ENCODE measurements around the gene ERMP1.

Gene ERMP1

DNA sequence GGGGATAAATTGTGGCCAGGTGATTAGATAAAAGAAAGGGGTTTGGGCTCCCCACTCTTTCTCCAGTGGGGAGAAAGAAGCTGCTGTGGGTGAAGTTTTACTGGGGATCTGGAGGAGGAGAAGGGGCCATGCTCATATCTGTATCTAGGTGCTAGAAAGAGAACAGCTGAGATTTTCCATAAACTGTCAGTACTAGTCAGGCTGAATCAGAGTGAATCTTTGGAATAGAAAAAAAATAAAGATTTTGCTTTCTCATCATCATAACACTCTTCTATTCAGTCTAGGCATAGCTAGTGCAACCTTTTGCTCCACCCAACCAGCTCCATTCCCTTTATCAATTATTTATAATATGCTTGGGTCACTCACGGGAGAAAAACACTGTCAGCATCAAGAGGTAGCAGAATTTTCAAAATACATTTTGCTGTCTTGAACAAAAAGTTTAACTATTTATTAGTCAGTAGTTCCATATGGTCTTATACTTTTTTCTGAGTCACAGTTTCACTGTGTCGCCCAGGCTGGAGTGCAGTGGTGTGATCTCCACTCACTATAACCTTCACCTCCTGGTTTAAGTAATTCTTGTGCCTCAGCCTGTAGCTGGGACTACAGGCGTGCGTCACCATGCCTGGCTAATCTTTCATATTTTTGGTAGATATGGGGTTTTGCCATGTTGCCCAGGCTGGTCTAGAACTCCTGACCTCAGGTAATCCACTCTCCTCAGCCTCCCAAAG is 21.3 kb upstream of the ERMP1 start:
- no peak for DNase-seq

DNA sequence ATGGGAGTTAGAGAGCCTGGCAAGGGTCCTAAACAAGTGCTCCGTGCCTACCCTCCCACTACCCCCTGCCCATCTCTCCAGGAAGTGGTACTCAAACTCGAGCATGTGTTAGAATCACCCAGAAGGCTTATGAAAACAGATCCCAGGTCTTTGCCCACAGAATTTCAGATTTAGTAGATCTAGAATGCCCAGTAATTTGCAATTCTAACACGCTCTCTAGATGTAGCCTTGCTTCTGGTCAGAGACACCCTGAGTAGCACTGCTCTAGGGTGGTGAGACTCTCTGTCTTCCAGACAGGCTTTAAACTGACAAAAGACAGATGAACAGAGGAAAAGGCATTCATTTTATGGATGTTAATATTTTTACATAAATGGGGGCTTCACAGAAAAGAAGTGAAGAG is 20.7 kb upstream of the ERMP1 start:
- DNase-seq: no peak

DNA sequence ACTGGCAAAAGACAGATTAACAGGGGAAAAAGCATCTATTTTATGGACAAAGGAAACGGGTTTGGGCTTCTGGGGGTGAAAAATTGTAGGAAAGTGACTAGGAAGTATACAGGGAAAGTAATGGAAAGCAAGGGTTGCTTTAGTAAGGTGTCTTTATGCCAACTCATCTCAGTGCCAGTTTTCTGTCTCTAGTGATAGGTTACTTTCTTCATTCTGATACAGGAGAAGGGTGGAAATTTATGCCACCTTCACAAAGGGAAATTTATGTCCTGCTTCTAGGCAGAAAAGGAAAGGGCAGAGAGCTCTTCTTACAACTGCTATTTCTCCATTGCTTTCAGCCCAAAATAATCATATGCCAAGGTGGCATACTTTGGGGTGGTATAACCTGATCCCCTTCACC is 20.1 kb upstream of the ERMP1 start:
- DNase-seq: no peak

DNA sequence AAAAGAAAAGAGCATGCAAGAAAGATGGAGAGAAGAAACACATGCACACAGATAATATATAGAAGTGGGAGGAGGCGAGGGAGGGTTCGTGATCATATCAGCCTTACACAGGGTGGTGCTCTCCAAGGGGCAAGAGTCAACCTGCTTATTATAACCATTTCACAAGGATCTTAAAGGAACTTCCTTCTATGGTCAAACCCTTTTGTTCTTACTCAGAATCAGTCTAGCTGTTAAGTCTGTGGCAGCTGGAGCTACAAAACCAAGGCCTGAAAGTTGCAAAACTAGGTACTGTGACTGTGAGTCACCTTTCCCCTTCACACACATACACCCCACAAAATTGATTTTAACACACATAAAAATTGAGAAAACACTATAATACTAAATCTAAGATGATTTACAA is 18.5 kb upstream of the ERMP1 start:
- DNase-seq: peak in 1 of 2 donors; percentile 88

DNA sequence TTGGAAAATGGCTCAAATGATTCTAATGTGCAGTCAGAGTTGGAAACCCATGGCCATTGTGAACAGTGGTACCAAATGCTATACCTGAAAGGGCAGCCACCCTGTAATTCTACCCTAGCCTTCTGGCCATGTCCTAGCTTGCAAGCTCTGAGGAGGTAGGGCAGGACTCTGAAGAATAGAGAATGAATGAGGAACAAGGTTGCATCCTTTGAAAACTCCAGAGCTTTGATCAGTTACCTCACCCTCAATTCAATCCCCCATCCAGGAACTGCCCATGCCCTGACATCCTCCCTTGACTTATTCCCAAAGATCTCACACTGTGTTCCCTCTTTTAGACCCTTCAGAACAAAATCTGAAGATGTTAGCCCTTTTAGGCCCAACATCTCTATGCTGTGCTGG is 17.8 kb upstream of the ERMP1 start:
- DNase-seq: no peak

DNA sequence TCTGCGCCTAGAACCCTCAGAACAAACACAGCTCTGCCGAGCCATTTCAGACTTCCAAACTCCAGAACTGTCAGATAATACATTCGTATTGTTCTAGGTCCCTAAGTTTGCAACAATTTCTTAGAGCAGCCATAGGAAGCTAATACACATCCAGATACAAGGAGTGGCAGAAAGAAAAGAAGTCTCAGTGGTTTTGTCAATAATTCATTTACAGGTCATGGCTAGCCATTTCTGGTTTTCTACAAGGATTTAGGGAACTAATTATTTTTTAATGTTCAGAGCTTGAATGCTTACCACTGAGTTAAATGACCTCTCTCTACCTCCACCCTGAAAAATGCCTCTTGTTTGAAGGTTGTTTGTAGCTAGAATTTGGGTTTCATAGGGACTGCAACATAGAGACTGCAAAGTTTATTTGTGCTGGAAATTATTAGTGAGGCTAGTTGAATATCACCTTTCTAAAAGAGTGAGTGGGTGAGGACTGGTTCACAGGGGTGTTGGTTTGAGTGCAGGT is 15.5 kb upstream of the ERMP1 start:
- no peak for DNase-seq

DNA sequence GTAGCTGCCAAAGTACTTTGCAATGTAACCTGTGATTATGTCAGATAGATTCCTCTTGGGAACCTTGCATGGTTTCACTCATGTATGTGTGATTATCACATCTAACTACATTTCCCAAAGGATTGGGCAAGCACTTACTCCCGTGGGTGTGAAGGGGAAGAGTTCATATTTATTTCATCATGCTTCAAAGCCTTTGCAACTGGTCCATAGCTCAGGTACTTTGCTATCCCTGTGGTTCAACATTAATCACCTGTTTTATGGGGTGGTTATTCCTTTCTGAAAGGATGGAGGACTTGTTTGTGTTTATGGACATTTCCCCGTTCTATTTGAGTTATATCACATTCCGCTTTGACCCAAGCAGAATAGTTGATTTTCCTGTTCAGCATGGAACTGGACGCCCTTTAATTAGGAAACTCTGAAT is 13.6 kb upstream of the ERMP1 start:
- DNase-seq: no peak

DNA sequence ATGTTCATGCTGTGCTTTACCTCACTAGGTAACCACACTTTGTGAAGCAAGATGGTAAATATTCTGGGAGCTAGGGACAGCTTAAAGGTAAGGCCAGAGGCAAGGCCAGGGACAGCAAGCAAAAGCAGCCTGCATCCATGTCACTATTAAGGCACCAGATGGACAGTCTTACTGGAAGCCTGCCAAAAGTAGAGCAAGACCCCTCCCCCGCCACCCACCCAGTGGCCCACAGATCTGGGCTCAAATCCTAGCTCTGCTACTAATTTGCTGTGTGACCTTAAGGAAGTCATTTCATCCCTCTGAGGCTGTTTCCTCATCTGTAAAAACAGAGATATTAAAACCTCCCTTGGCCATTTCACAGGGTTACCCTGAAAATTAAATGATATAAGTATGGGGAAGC is 13.2 kb upstream of the ERMP1 start:
- DNase-seq: no peak

DNA sequence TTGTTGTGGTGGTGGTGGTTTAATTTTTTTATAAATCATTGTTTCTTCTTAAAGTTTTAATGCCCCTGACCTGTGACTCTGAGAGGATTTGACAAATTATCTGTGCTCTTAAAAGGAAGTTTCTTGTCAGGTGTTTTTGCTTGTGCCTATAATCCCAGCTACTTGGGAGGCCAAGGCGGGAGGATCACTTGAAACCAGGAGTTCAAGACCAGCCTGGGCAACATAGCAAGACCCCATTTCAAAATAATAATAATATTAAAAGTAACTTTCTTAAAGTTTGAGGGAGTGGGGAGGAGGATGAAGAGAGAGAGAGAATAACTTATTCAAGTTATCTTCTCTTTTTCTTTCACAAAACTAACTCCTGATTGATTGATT is 12.2 kb upstream of the ERMP1 start:
- no peak for DNase-seq

DNA sequence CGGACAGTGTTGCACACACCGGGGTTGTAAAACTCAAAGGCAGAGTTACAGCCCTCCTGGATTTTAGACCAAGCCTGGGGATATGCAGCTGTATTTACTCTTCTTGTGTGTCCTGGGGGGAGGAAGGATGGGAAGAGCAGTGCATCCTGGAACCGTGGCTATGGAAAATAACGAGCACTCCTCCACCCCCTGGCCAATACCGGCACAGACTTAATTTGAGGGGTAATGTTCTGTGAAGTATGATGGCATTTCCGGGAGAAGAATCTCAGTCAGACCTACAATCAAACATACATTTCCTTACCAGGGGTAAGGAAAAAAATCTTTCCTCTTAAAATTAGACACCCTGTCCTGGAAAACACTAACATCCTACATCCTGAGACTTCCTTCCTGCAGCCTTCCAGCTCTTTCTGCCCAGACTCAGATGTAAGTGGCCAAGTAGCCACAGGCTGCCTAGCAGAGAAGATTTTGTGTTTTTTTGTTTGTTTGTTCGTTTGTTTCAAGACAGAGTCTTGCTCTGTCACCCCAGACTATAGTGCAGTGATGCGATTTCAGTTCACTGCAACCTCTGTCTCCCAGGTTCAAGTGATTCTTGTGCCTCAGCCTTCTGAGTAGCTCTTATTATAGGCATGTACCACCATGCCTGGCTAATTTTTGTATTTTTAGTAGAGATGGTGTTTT is 11.0 kb upstream of the ERMP1 start:
- peak in 1 of 2 donors; percentile 7 for DNase-seq

DNA sequence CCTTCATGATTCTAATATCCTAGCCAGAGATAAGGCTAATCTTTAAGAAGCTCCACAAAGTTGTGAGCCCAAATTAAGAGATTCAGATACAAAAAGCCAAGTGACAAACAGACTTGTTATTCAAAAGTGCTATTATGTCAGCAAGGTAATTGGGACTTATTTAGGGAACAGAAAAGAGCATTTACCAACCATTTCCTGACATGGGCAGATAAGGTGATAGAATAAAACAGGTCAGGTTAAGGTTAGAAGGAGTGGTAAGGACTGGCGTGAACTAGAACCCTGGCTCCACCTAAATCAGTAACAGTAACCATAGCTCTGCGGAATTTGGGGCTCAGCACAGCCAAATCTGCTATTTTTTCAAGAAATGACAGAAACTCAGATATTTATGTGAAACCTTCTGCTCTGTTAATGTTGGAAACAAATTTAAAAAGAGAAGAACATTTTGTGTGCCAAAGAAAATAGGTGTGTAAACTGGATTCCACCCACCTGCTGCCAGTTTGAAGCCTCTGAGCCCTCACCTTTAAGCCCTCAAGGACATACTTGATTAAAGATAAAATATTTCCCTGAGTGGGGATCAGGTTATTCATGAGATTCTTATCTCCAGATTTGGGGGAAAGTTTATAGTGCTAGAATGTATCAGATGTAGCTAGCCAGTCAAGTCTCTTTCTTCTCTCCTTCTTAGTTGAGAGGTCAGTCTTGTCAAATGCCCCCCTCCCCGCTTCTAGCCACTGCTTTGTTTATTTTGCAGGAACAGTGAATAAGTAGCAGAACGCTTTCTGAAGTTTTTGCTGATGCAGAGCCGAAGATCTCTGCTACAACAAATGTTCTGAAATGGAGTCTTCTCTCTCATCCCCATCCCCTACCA is 10.2 kb upstream of the ERMP1 start:
- no peak for DNase-seq

DNA sequence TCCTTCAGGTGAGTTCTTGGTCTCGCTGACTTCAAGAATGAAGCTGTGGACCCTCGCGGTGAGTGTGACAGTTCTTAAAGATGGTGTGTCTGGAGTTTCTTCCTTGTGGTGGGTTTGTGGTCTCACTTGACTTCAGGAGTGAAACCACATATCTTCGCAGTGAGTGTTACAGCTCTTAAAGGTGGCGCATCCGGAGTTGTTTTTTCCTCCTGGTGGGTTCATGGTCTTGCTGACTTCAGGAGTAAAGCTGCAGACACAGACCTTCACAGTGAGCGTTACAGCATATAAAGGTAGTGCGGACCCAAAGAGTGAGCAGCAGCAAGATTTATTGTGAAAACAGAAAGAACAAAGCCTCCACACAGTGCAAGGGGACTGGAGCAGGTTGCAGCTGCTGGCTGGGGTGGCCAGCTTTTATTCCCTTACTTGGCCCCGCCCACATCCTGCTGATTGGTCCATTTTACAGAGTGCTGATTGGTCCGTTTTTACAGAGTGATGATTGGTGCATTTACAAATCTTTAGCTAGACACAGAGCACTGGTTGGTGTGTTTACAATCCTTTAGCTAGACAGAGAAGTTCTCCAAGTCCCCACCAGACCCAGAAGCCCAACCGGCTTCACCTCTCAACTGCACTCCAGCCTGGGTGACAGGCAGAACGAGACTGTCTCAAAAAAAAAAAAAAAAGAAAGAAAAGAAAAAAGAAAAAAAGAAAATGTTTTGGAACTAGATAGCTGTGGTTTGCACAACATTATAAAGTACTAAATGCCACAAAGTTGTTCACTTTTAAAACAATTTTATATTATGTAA is 9.1 kb upstream of the ERMP1 start:
- DNase-seq: no peak

DNA sequence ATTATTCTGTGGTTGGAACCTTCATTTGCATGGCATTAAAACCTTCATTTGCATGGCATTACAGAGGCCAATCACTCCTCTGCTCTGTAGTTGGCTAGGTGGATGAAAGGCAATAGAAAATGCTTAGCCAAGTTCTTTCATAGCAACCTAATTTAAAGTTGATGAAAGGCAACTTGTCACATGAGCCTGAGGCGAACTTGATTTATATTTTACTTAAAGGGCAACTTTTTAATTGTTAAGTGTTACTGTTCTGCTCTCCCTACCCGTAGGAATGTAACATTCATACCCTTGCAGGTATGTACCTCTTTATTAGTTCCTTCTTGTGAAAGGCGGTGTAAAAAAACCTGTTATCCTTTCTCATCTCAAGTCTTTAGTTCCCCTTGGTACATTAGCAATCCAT is 7.9 kb upstream of the ERMP1 start:
- no peak for DNase-seq

DNA sequence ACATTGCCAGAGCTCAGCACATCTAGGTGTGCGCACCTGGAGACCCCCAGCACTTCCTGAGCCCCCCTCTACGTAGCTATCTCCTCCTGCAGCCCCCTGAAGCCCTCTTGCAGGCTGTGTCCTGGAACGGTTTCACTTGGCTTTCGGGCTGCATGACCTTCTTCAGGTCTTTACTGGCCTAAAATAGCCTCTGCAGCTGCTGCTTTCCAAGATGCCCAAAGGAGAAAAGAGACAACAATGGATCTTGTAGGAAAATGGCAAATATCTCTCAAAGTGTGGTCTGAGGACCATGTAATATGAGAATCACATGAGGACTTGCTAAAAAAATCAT is 6.6 kb upstream of the ERMP1 start:
- DNase-seq: no peak

DNA sequence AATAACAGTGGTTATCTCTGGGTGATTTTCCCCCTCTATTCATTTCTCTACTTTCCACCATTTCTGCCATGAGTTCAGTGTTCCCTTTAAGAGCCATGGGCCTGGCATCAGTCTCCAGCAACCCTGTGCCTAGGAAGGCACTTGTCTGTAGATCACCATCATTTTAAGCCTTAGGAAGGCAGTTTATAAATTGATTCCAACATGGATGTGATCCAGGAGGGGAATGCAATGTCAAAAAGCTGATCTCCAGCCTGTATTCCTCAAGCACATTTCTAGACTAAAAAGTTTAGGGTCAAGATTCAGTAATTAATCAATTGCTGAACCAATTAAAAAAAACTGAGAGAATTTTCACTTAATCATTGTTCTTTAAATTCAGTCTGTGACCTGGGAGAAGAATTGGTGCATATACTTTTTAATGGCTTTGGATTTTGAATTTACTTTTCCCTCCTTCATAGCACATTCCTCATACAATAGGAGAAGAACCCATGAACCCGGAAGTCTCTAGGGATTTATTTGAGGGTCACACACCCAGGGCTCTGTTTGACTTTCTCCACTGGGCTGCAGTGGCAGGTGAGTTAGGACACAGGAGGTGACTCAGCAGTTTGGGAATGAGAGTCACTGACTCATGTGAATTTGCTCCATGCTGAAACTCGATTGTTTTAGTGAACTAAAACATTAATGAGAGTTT is 6.1 kb upstream of the ERMP1 start:
- no peak for DNase-seq

DNA sequence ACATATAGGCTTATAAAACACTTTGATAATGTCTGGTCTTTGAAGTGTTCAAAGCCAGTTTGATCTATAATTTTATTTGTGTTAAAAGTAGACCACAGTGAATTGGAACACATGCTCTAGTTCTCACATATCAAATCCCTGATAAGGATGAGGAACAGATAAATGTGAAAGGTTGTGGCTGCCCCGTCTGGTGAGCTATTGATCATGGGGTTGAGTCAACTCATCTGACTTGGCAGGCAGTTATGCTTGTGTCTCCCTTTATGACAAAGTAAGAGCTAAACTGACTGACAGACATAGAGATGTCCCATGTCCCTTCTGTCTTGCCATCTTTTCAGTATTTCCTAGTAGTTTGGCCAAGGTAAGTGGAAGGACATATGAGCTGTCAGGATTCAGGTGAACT is 2.9 kb upstream of the ERMP1 start:
- no peak for DNase-seq

DNA sequence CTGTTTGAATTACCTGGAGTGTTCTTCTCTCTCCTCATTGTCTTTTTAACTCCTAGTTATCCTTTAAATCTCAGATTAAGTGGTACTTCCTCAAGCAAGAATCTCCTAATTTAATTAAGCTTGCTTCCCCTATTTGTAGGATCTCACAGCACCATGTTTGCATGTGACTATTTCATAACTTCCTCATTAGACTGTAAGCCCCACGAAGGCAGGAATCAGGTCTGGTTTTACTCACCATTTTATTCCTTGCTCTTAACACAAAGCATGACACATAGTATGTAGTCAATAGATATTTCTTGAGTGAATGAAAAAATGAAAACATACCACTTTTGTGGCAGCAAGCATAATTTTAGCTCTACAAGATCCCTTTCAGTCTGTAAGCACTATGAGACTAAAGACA is 1.3 kb upstream of the ERMP1 start:
- DNase-seq: peak in 1 of 2 donors; percentile 9

DNA sequence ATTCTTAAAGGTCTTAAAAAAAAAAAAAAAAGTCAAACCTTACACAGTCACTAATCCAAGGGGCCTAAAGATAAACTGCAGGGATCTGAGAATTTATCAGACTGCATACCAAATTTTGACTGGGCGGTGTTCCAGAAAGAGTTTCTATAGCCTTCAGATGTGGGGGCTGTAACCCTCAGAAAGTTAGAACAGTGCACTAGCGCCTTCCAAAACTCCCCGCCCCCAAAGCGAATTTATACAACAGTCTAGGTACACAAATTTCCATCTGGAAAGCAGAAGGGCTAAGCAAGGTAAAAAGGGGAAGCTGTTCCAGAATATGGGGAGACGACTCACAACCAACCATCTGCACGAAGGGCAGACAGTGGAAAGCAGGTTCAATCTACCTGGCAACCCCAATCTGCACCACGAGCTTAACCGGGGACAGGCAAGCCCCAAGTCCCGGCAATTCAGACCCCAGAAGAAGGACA is 813 bp downstream of the ERMP1 start:
- no peak for DNase-seq

DNA sequence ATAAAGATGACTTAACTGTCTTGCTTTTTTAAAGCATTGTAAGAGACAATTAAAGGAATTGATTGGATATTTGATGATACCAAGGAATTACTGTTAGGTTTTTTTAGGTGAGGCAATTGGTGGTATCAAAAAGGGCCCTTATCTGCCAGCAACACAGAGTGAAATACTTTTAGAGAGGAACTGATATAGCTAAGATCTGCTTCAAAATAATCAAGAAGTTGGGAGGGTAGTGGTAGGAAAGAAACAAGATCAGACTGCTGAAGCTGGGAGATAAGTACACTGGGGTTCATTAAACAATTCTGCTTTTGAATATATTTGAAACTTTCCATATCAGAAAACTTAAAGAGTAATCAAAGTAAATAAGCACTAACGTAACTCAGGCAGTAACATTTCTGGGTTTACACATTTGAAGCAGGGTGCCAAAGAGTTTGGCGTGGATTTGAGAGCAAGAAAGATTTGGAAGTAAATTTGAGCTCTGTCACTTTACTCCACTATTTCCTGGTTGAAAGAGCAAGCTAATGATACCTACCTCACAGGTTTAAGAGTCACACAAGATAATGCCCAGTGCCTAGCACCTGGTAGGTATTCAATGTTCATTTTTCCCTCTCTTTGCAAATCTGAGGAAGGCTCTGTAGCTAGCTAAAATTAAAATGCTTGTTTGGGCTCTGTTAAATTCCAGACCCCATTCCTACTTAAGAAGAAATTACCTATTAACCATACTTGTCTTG is 6.9 kb downstream of the ERMP1 start:
- DNase-seq: no peak

DNA sequence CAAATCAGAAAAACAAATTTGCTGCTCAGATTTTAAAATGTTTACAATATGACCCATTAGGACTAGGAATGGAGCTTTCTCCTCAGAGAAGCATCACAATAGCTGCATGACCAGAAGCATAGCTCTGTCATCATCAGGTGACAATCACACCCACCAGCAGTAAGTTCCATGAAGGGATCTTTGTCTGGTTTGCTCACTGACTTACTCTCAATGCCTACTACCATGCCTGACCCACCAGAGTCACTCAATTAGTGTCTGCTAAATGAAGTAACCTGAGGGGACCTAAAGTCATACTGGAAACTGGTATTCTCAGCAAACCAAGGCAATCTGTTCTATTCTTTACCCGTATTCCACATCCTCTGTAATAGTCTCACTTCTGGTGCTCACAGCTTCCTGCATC is 7.7 kb downstream of the ERMP1 start:
- DNase-seq: no peak

DNA sequence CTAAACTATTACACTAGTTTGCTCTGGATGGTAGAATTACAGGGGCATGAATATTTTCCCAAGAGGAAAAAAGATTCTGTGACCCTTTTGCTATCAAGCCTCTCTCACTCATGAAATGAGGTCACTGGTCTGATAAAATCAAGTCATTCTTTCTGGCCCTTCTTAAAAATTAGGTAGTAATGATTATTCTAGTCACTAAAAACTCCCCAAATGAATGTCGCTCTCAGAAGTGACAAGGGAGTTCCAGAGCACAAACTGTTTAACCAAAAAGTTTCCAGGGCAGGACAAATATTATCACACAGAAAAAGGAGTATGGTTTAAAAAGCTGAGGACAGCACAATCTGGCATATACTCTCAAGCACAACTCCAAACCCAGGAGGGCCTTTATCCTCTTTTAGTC is 12.5 kb downstream of the ERMP1 start:
- DNase-seq: no peak

DNA sequence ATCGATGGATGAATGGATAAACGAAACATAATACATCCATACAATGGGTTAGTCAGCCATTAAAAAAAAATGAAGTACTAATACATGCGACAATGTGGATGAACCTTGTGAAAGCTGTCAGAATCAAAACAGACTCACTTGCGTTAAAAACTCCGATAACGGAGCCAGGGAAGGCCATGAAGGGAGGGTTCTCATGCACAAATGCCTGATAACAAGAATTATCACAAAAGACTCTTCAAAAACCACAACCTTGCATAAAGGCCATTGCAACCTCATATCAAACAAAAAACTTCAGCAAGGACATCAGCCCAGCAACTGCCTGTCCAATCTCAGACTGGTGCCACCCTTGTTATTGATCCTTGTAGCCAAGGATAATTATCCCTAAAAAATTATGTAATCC is 13.7 kb downstream of the ERMP1 start:
- DNase-seq: no peak

Measured in bone marrow (tissue), 2 donors.